Activated CD4-positive, alpha-beta T cell treated with anti-CD3 and anti-CD28 coated beads, Interleukin-2, amount 10 ng/mL, durations not matched to agents 7 days and 5 days (primary cell): ENCODE measurements around the gene IGFBP3. TPM values are rescaled to one million over a fixed set of nuclear protein-coding genes. Genes with fewer than 3 reads are reported as not detected.
"Not testable (repeated sequence)": the region's sequence is repeated elsewhere in the genome, so short reads cannot be mapped to it uniquely, and the experiment has no call there.

Experiments
- CTCF ChIA-PET: fragments of 350-600 bp; sonication (Branson Sonifier 250); formaldehyde crosslinking; loops from one replicate; lab custom pipeline; 2021; ENCODE audit warnings: antibody characterized with exemption; lab: Charles Lee
- POLR2A ChIA-PET: fragments of 350-600 bp; sonication (Branson Sonifier 250); formaldehyde crosslinking; loops from one replicate; lab custom pipeline; 2021; ENCODE audit warnings: antibody characterized with exemption; lab: Charles Lee
- DNase-seq: peaks from one replicate; pipeline ENCODE4 v3.0.0-alpha.2; 2020
- H3K27ac Mint-ChIP-seq: one replicate; pipeline ENCODE4 v1.8.0; 2021; ENCODE audit warnings: mild to moderate bottlenecking, moderate library complexity, mixed read lengths
- H3K27me3 Mint-ChIP-seq: one replicate; pipeline ENCODE4 v1.8.0; 2021; ENCODE audit warnings: mixed read lengths
- H3K36me3 Mint-ChIP-seq: one replicate; pipeline ENCODE4 v1.8.0; 2021; ENCODE audit warnings: low read depth, mixed read lengths
- H3K4me1 Mint-ChIP-seq: one replicate; pipeline ENCODE4 v1.8.0; 2021; ENCODE audit warnings: mixed read lengths
- H3K4me3 Mint-ChIP-seq: one replicate; pipeline ENCODE4 v1.8.0; 2021; ENCODE audit warnings: mild to moderate bottlenecking, moderate library complexity, mixed read lengths
- H3K9me3 Mint-ChIP-seq: one replicate; pipeline ENCODE4 v1.8.0; 2021; ENCODE audit warnings: mixed read lengths
- total RNA-seq, 2 experiments: library from RNA; stranded (reverse); gene quantifications; one replicate each; pipeline ENCODE4 v1.2.3, GENCODE V29; 2021

Gene IGFBP3
- total RNA-seq, 2 experiments from 2014 or later, result 4.0 to 4.1 TPM

GRCh38 chr7:45940237-45940781 lies 19.2 kb upstream of the IGFBP3 start:
- Mint-ChIP-seq H3K4me1 (peaks cover 20% of the 10 kb centered on the region), H3K4me3 (peak overlapping the region; percentile 60), H3K27ac (peak overlapping the region; percentile 76)
- H3K27me3 Mint-ChIP-seq, POLR2A ChIA-PET, H3K36me3 Mint-ChIP-seq, H3K9me3 Mint-ChIP-seq: not testable (repeated sequence)
- peak; percentile 54 for DNase-seq
- CTCF ChIA-PET, result interaction anchor here (1.0 kb wide), 1 partner anchor 18 kb away, joined by 5 read pairs; no protein-coding TSS in a partner anchor

DNA sequence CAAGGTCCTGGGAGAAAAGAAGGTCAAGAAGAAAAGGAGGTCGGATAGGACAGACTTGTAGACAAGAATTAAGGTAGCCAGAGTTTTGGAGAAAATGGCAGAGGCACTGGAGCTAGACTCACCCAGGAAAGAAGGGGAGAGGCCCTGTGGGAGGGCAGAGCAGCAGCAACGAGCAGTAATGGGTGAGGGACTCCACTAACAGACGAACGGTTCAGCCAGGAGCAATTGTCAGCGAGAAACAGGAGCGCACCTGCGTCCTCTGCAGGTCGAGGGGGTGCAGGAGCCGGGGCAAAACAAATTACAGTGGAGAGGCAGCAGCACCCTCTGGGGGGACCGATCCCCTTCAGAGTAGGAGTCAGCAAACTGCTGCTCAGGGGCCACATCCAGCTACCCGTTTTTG lies 18.5 kb upstream of the IGFBP3 start:
- ChIA-PET CTCF (interaction anchor here (1.0 kb wide), 1 partner anchor 17 kb away, joined by 5 read pairs; no protein-coding TSS in a partner anchor), POLR2A (no interaction called here)
- Mint-ChIP-seq H3K27me3 (no peaks in the 10 kb centered on the region), H3K9me3 (peaks cover 7% of the 10 kb centered on the region), H3K36me3 (peaks cover 4% of the 10 kb centered on the region), H3K4me3 (no peak overlapping the region), H3K4me1 (peaks cover 20% of the 10 kb centered on the region), H3K27ac (no peak overlapping the region)
- DNase-seq, result no peak

GRCh38 chr7:45938626-45939302 lies 17.7 kb upstream of the IGFBP3 start:
- Mint-ChIP-seq H3K36me3 (peaks cover 4% of the 10 kb centered on the region), H3K4me1 (peaks cover 20% of the 10 kb centered on the region), H3K9me3 (peaks cover 7% of the 10 kb centered on the region), H3K4me3 (no peak overlapping the region), H3K27ac (no peak overlapping the region), H3K27me3 (peaks cover 4% of the 10 kb centered on the region)
- ChIA-PET POLR2A (no interaction called here), CTCF (interaction anchor here (0.7 to 1.2 kb wide), 2 partner anchors 16 to 849 kb away, joined by 3 to 6 read pairs; no protein-coding TSS in a partner anchor)
- no peak for DNase-seq

DNA sequence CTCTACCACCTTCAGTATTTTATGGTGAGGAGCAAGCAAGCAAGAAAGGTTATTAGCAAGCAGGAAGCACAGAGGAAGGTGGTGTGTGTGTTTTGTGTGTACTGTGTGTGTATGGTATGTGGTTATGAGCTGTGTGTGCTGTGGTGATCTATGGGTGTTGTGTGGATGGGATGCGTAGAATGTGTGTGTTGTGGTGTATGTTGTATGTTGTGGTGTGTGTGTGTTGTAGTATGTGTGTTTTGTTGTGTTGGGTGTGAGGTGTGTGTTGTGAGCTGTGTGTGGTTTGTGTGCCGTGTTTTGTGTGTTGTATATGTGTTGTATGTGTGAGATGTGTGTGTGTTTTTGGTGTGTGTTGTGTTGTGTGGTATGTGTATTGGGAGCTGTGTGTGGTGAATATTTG lies 16.8 kb upstream of the IGFBP3 start:
- Mint-ChIP-seq H3K27ac (no peak overlapping the region), H3K4me1 (peaks cover 20% of the 10 kb centered on the region), H3K27me3 (peaks cover 13% of the 10 kb centered on the region), H3K9me3 (peaks cover 7% of the 10 kb centered on the region), H3K36me3 (peaks cover 4% of the 10 kb centered on the region), H3K4me3 (no peak overlapping the region)
- ChIA-PET POLR2A (no interaction called here), CTCF (interaction anchor here (1.2 kb wide), 1 partner anchor 15 kb away, joined by 6 read pairs; no protein-coding TSS in a partner anchor)
- DNase-seq, result no peak

GRCh38 chr7:45937301-45937700 lies 16.2 kb upstream of the IGFBP3 start:
- DNase-seq, result no peak
- no peak overlapping the region for H3K4me3 Mint-ChIP-seq
- POLR2A ChIA-PET, result no interaction called here
- H3K36me3 Mint-ChIP-seq, result peaks cover 4% of the 10 kb centered on the region
- CTCF ChIA-PET, result interaction anchor here (1.2 kb wide), 1 partner anchor 14 kb away, joined by 6 read pairs; no protein-coding TSS in a partner anchor
- peaks cover 20% of the 10 kb centered on the region for H3K4me1 Mint-ChIP-seq
- peaks cover 7% of the 10 kb centered on the region for H3K9me3 Mint-ChIP-seq
- H3K27me3 Mint-ChIP-seq, result peaks cover 14% of the 10 kb centered on the region
- no peak overlapping the region for H3K27ac Mint-ChIP-seq

- Mint-ChIP-seq H3K4me3 (no peak overlapping the region), H3K4me1 (peaks cover 2% of the 10 kb centered on the region), H3K36me3 (no peaks in the 10 kb centered on the region), H3K27me3 (peaks cover 47% of the 10 kb centered on the region), H3K9me3 (no peaks in the 10 kb centered on the region), H3K27ac (no peak overlapping the region)
- ChIA-PET POLR2A (no interaction called here), CTCF (no interaction called here)
- DNase-seq, result no peak
Measured at GRCh38 chr7:45930967-45931366, 9.9 kb upstream of the IGFBP3 start.

DNA sequence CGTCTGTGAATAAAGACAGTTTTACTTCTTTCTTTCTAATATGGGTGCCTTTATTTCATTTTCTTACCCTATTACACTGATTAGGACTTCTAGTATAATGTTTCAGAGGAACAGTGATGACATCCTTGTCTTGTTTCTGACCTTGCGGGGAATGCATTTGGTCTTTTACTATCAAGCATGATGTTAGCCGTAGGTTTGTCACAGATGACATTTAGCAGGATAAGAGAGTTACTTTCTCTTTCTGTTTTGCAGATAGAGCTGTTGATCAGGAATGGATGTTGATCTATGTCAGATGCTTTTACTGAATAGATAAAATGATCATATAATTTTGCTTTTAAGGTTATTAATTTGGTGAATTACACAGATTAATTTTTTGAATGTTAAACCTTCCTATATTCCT lies 6.6 kb upstream of the IGFBP3 start:
- peak overlapping the region; percentile 38 for H3K27ac Mint-ChIP-seq
- no peak overlapping the region for H3K4me3 Mint-ChIP-seq
- no peak for DNase-seq
- H3K36me3 Mint-ChIP-seq, result no peaks in the 10 kb centered on the region
- H3K27me3 Mint-ChIP-seq, result peaks cover 61% of the 10 kb centered on the region
- ChIA-PET CTCF (no interaction called here), POLR2A (no interaction called here)
- no peaks in the 10 kb centered on the region for H3K9me3 Mint-ChIP-seq
- peaks cover 9% of the 10 kb centered on the region for H3K4me1 Mint-ChIP-seq

DNA sequence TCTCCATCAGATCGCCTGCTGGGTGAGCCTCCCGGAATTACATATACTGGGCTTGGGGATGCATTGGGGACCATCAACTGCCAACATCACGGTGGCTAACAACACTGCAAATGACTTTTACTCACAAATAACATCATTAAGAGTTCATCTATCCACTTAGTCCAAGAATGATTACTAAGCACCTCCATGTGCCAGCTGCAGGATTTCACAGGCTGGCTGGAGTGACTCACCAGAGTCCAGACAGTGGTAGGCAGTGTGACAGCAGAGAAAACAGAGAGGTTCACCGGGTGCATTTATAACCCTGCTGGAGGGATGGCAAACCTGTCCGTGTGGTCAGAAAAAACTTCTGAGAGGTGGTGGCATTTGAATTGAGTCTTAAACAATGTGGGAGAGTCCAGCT lies 3.2 kb upstream of the IGFBP3 start:
- no peak overlapping the region for H3K27ac Mint-ChIP-seq
- no peak for DNase-seq
- POLR2A ChIA-PET, result no interaction called here

GRCh38 chr7:45923818-45924217 lies 2.7 kb upstream of the IGFBP3 start:
- H3K9me3 Mint-ChIP-seq, result no peaks in the 10 kb centered on the region
- no peaks in the 10 kb centered on the region for H3K36me3 Mint-ChIP-seq
- peaks cover 74% of the 10 kb centered on the region for H3K27me3 Mint-ChIP-seq
- no peak overlapping the region for H3K27ac Mint-ChIP-seq
- H3K4me3 Mint-ChIP-seq, result no peak overlapping the region
- ChIA-PET POLR2A (no interaction called here), CTCF (interaction anchor here (1.9 to 2.6 kb wide), 2 partner anchors 11 to 14 kb away, joined by 6 to 7 read pairs; no protein-coding TSS in a partner anchor)
- H3K4me1 Mint-ChIP-seq, result peaks cover 38% of the 10 kb centered on the region
- DNase-seq, result no peak

More for the DNA sequence above, 3.2 kb upstream of the IGFBP3 start:
- no peaks in the 10 kb centered on the region for H3K9me3 Mint-ChIP-seq
- CTCF ChIA-PET, result interaction anchor here (1.9 kb wide), 1 partner anchor 14 kb away, joined by 6 read pairs; no protein-coding TSS in a partner anchor
- peaks cover 75% of the 10 kb centered on the region for H3K27me3 Mint-ChIP-seq
- H3K36me3 Mint-ChIP-seq, result no peaks in the 10 kb centered on the region
- no peak overlapping the region for H3K4me3 Mint-ChIP-seq
- peaks cover 33% of the 10 kb centered on the region for H3K4me1 Mint-ChIP-seq

- H3K4me1 Mint-ChIP-seq, result peaks cover 41% of the 10 kb centered on the region
- H3K36me3 Mint-ChIP-seq, result no peaks in the 10 kb centered on the region
- POLR2A ChIA-PET, result no interaction called here
- peak overlapping the region; percentile 26 for H3K4me3 Mint-ChIP-seq
- peak; percentile 60 for DNase-seq
- CTCF ChIA-PET, result interaction anchor here (0.5 to 2.6 kb wide), 4 partner anchors 11 to 733 kb away, joined by 3 to 7 read pairs (median 5); no protein-coding TSS in a partner anchor
- H3K27me3 Mint-ChIP-seq, result peaks cover 74% of the 10 kb centered on the region
- H3K27ac Mint-ChIP-seq, result no peak overlapping the region
- H3K9me3 Mint-ChIP-seq, result no peaks in the 10 kb centered on the region
Measured at GRCh38 chr7:45923290-45923689, 2.2 kb upstream of the IGFBP3 start.

DNA sequence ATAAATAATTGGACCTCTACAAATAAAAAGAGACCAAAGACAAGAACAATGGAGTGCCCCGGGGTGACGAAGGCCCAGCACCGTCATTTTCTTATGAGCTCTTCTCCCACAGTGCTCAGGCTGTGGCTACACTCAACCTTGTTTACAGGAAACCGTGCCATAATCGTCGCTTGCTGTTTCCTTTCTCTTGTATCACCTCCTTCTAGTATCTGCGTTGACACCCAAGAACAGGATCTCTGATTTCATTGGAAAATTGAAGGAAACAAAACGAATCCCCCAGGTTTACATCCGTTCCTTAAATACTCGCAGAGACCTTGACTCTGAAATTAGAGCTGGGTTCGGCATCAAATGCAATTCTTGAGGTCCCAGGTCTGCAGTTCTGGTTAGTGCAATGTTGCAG lies 1.7 kb upstream of the IGFBP3 start:
- ChIA-PET POLR2A (no interaction called here), CTCF (interaction anchor here (0.5 to 2.6 kb wide), 6 partner anchors 12 to 733 kb away, joined by 3 to 7 read pairs (median 4); no protein-coding TSS in a partner anchor)
- Mint-ChIP-seq H3K27me3 (peaks cover 78% of the 10 kb centered on the region), H3K4me3 (peak overlapping the region; percentile 26), H3K4me1 (peaks cover 43% of the 10 kb centered on the region), H3K27ac (peak overlapping the region; percentile 80), H3K9me3 (no peaks in the 10 kb centered on the region), H3K36me3 (no peaks in the 10 kb centered on the region)
- peak; percentile 44 for DNase-seq

- no peaks in the 10 kb centered on the region for H3K9me3 Mint-ChIP-seq
- peaks cover 41% of the 10 kb centered on the region for H3K4me1 Mint-ChIP-seq
- peak overlapping the region; percentile 26 for H3K4me3 Mint-ChIP-seq
- ChIA-PET POLR2A (no interaction called here), CTCF (interaction anchor here (0.6 to 2.6 kb wide), 7 partner anchors 13 to 1183 kb away, joined by 3 to 7 read pairs (median 4); no protein-coding TSS in a partner anchor)
- peak overlapping the region; percentile 80 for H3K27ac Mint-ChIP-seq
- no peaks in the 10 kb centered on the region for H3K36me3 Mint-ChIP-seq
- peaks cover 72% of the 10 kb centered on the region for H3K27me3 Mint-ChIP-seq
- no peak for DNase-seq
Measured at GRCh38 chr7:45921699-45922519, 837 bp upstream of the IGFBP3 start.
